HepG2 (cell line): ENCODE measurements around the gene SAMD10. TPM values are rescaled to one million over a fixed set of nuclear protein-coding genes. Genes with fewer than 3 reads are reported as not detected.

Source experiments
- CBX5 ChIP-seq: sonication (generic); formaldehyde crosslinking; IDR thresholded peaks from 2 replicates; pipeline ENCODE4 v1.4.0; 2020; ENCODE audit warnings: missing genetic modification reagents, borderline replicate concordance
- MATR3 ChIP-seq: sonication (generic); formaldehyde crosslinking; IDR thresholded peaks from 2 replicates; pipeline ENCODE4 v1.4.0; 2020; ENCODE audit warnings: missing genetic modification reagents
- NR2F1 ChIP-seq, 2 experiments: fragments of 450-650 bp in 1 of 2; formaldehyde crosslinking in 1 of 2; IDR thresholded peaks; 2 replicates each; pipeline versions ENCODE4 v1.5.0 to v1.6.1; 2016 to 2020; ENCODE audit warnings: mild to moderate bottlenecking in 1 of 2, missing compliant biosample characterization in 1 of 2, missing genetic modification reagents in 1 of 2, moderate library complexity in 1 of 2
- POLR2A ChIP-seq, 2 experiments: IDR thresholded peaks; 2 replicates each; pipeline ENCODE4 v1.6.1; 2011; ENCODE audit warnings: low read depth in 2 of 2, low read length in 2 of 2, mild to moderate bottlenecking in 1 of 2, moderate library complexity in 1 of 2; ENCODE audit not compliant: insufficient read depth in 1 of 2
- REPIN1 ChIP-seq: sonication (generic); formaldehyde crosslinking; IDR thresholded peaks from 2 replicates; pipeline ENCODE4 v1.8.0; 2022; ENCODE audit warnings: missing genetic modification reagents, low read depth, mild to moderate bottlenecking, borderline replicate concordance
- ZFX ChIP-seq: sonication (generic); formaldehyde crosslinking; IDR thresholded peaks from 2 replicates; pipeline ENCODE4 v1.4.0; 2020; ENCODE audit warnings: mild to moderate bottlenecking, low read depth, missing genetic modification reagents, moderate library complexity
- ZNF256 ChIP-seq: sonication (generic); formaldehyde crosslinking; conservative IDR thresholded peaks from 2 replicates; pipeline ENCODE4 v1.4.0; 2020; ENCODE audit warnings: missing genetic modification reagents
- ZNF263 ChIP-seq: sonication (generic); formaldehyde crosslinking; IDR thresholded peaks from 2 replicates; pipeline ENCODE4 v1.4.0; 2020; ENCODE audit warnings: missing genetic modification reagents
- ZNF496 ChIP-seq: sonication (generic); formaldehyde crosslinking; IDR thresholded peaks from 2 replicates; pipeline ENCODE4 v1.8.1; 2023; ENCODE audit warnings: mild to moderate bottlenecking, moderate library complexity, missing genetic modification reagents; ENCODE audit not compliant: insufficient replicate concordance
- ZNF563 ChIP-seq: sonication (generic); formaldehyde crosslinking; IDR thresholded peaks from 2 replicates; pipeline ENCODE4 v1.8.0; 2022; ENCODE audit warnings: mild to moderate bottlenecking, moderate library complexity, missing genetic modification reagents
- ZNF678 ChIP-seq: sonication (generic); formaldehyde crosslinking; IDR thresholded peaks from 2 replicates; pipeline ENCODE4 v1.4.0; 2020; ENCODE audit warnings: mild to moderate bottlenecking, missing genetic modification reagents
- ZNF776 ChIP-seq: sonication (generic); formaldehyde crosslinking; IDR thresholded peaks from 2 replicates; pipeline ENCODE4 v1.4.0; 2020; ENCODE audit warnings: mild to moderate bottlenecking, missing genetic modification reagents
- polyA plus RNA-seq, 8 experiments: library from polyadenylated mRNA; depleted of rRNA in 3 of 8; stranded (reverse) in 7 of 8; unstranded in 1 of 8; fragments of >200 nt; fragmentation: Illumina TruSeq in 4 of 8; extraction: Trizol in 4 of 8; gene quantifications; 2 replicates each; pipeline versions ENCODE4 v1.2.1 to v1.2.3, GENCODE V29; 2011 to 2016; ENCODE audit warnings: low read depth in 4 of 8, missing spikeins in 1 of 8, mixed read lengths in 1 of 8; ENCODE audit not compliant: insufficient read depth in 1 of 8
- total RNA-seq, 5 experiments: library from RNA; depleted of rRNA; stranded (reverse); fragments of >200 nt; fragmentation: Illumina TruSeq; extraction: Trizol; gene quantifications; 2 replicates each; pipeline ENCODE4 v1.2.3, GENCODE V29; 2016; ENCODE audit warnings: low read depth in 1 of 5
- TF ChIP-seq, protein P1 (sequence below), 2 experiments: sonication (generic) in 1 of 2; formaldehyde crosslinking in 1 of 2; IDR thresholded peaks; 2 replicates each; pipeline versions ENCODE4 v1.4.0 to v1.6.1; 2018 to 2020; ENCODE audit warnings: missing genetic modification reagents in 2 of 2, borderline replicate concordance in 1 of 2, low read depth in 1 of 2, mild to moderate bottlenecking in 1 of 2, missing biosample characterization in 1 of 2
- TF ChIP-seq, protein P2 (sequence below): sonication (generic); formaldehyde crosslinking; IDR thresholded peaks from 2 replicates; pipeline ENCODE4 v1.4.0; 2020; ENCODE audit warnings: mild to moderate bottlenecking, missing genetic modification reagents
- TF ChIP-seq, protein P3 (sequence below): sonication (generic); formaldehyde crosslinking; IDR thresholded peaks from 2 replicates; pipeline ENCODE4 v1.5.0; 2020; ENCODE audit warnings: missing genetic modification reagents
- TF ChIP-seq, protein P4 (sequence below): sonication (generic); formaldehyde crosslinking; IDR thresholded peaks from 2 replicates; pipeline ENCODE4 v1.5.1; 2020; ENCODE audit warnings: mild to moderate bottlenecking, missing genetic modification reagents
- TF ChIP-seq, protein P5 (sequence below): sonication (generic); formaldehyde crosslinking; IDR thresholded peaks from 2 replicates; pipeline ENCODE4; 2020; ENCODE audit warnings: missing genetic modification reagents, mild to moderate bottlenecking, borderline replicate concordance

Gene SAMD10
- total and polyA plus RNA-seq, 2 of the 13 experiments (the other 11 are each of a cell fraction or from before 2014, with no cell fraction given), result 6.1 to 11.0 TPM

DNA sequence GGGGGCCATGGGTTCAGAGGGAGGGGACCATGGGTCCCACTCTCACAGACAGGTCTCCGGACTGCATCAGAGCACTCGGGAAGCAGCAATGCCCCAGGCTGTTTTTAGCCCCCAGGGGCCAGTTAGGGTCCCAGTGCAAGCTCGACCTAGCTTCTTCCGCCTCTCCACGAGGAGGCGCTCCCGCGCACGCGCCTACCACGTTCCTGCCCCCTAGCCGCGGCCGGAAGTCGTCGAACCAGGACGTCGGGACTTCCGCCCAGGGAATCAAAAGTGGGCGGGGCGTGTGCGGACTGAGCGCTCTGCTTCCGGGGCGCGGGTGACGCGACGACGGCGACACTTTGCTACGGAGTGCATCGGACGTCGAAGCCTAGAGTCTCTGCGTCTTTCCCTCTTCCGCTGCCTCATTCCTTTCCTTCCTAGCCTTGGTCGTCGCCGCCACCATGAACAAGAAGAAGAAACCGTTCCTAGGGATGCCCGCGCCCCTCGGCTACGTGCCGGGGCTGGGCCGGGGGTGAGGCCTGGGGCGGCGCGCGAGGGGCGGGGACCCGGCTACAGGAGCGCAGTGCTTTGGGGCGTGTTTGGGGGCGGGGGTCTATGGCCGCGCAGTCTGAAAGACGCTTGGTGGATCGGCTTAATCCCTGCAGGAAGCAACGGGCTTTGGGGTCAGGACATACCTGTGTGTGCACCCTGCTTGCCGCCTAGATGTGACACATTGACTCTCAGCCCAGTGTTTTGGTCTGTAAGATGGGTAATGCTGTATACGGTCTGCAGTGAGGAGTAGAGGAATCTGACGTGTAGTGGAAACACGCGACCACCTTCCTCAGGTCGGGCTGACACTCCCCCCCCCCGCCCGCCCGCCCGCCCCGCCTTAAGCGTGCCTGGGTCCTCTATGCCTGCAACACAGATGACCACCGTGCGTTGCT is 1.6 kb upstream of the SAMD10 start, which contains the start of gene PRPF6 (continued):
- TF ChIP-seq, protein P1, sequence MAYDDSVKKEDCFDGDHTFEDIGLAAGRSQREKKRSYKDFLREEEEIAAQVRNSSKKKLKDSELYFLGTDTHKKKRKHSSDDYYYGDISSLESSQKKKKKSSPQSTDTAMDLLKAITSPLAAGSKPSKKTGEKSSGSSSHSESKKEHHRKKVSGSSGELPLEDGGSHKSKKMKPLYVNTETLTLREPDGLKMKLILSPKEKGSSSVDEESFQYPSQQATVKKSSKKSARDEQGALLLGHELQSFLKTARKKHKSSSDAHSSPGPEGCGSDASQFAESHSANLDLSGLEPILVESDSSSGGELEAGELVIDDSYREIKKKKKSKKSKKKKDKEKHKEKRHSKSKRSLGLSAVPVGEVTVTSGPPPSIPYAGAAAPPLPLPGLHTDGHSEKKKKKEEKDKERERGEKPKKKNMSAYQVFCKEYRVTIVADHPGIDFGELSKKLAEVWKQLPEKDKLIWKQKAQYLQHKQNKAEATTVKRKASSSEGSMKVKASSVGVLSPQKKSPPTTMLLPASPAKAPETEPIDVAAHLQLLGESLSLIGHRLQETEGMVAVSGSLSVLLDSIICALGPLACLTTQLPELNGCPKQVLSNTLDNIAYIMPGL (CRISPR knock-in tag; IDR thresholded peaks at IDR 0.05; ENCODE audit: borderline replicate concordance in 1 of 2, low read depth in 1 of 2), result peak; percentile 99
- TF ChIP-seq, protein P2, sequence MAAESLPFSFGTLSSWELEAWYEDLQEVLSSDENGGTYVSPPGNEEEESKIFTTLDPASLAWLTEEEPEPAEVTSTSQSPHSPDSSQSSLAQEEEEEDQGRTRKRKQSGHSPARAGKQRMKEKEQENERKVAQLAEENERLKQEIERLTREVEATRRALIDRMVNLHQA (CRISPR knock-in tag), result no peak
- TF ChIP-seq CBX5 (peak; percentile 98; the same call in 1 of the 2 replicates), ZNF263 (CRISPR knock-in tag) (0 out of 2 replicates have a peak, but pooled peaks have one; percentile 29), ZNF563 (CRISPR knock-in tag) (peak; percentile 98), ZFX (peak; percentile 99), ZNF776 (CRISPR knock-in tag) (peak; percentile 92), ZNF496 (CRISPR knock-in tag) (no peak), ZNF256 (CRISPR knock-in tag) (peak; percentile 75; the same call in 1 of the 2 replicates), MATR3 (no peak; the same call in 1 of the 2 replicates), NR2F1 (CRISPR knock-in tag; IDR thresholded peaks at IDR 0.05) (peak in 1 of 2 experiments; percentile 47; a peak in 1 of 4 replicates), ZNF678 (CRISPR knock-in tag) (no peak), POLR2A (IDR thresholded peaks at IDR 0.05; ENCODE audit: insufficient read depth in 1 of 2, low read depth in 2 of 2, low read length in 2 of 2) (peak in 1 of 2 experiments; percentile 95; a peak in 2 of 4 replicates), REPIN1 (CRISPR knock-in tag) (peak; percentile 96)
- TF ChIP-seq, protein P3, sequence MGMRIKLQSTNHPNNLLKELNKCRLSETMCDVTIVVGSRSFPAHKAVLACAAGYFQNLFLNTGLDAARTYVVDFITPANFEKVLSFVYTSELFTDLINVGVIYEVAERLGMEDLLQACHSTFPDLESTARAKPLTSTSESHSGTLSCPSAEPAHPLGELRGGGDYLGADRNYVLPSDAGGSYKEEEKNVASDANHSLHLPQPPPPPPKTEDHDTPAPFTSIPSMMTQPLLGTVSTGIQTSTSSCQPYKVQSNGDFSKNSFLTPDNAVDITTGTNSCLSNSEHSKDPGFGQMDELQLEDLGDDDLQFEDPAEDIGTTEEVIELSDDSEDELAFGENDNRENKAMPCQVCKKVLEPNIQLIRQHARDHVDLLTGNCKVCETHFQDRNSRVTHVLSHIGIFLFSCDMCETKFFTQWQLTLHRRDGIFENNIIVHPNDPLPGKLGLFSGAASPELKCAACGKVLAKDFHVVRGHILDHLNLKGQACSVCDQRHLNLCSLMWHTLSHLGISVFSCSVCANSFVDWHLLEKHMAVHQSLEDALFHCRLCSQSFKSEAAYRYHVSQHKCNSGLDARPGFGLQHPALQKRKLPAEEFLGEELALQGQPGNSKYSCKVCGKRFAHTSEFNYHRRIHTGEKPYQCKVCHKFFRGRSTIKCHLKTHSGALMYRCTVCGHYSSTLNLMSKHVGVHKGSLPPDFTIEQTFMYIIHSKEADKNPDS (CRISPR knock-in tag), result no peak; the same call in 1 of the 2 replicates
- TF ChIP-seq, protein P4, sequence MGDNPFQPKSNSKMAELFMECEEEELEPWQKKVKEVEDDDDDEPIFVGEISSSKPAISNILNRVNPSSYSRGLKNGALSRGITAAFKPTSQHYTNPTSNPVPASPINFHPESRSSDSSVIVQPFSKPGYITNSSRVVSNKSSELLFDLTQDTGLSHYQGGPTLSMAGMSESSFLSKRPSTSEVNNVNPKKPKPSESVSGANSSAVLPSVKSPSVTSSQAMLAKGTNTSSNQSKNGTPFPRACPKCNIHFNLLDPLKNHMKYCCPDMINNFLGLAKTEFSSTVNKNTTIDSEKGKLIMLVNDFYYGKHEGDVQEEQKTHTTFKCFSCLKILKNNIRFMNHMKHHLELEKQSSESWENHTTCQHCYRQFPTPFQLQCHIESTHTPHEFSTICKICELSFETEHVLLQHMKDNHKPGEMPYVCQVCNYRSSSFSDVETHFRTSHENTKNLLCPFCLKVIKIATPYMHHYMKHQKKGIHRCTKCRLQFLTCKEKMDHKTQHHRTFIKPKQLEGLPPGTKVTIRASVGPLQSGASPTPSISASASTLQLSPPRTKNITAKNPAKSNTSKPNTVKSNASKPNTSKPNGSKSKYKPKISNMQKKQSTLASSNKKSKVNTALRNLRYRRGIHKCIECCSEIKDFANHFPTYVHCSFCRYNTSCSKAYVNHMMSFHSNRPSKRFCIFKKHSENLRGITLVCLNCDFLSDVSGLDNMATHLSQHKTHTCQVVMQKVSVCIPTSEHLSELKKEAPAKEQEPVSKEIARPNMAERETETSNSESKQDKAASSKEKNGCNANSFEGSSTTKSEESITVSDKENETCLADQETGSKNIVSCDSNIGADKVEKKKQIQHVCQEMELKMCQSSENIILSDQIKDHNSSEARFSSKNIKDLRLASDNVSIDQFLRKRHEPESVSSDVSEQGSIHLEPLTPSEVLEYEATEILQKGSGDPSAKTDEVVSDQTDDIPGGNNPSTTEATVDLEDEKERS (CRISPR knock-in tag), result no peak; the same call in none of the 2 replicates
- TF ChIP-seq, protein P5, sequence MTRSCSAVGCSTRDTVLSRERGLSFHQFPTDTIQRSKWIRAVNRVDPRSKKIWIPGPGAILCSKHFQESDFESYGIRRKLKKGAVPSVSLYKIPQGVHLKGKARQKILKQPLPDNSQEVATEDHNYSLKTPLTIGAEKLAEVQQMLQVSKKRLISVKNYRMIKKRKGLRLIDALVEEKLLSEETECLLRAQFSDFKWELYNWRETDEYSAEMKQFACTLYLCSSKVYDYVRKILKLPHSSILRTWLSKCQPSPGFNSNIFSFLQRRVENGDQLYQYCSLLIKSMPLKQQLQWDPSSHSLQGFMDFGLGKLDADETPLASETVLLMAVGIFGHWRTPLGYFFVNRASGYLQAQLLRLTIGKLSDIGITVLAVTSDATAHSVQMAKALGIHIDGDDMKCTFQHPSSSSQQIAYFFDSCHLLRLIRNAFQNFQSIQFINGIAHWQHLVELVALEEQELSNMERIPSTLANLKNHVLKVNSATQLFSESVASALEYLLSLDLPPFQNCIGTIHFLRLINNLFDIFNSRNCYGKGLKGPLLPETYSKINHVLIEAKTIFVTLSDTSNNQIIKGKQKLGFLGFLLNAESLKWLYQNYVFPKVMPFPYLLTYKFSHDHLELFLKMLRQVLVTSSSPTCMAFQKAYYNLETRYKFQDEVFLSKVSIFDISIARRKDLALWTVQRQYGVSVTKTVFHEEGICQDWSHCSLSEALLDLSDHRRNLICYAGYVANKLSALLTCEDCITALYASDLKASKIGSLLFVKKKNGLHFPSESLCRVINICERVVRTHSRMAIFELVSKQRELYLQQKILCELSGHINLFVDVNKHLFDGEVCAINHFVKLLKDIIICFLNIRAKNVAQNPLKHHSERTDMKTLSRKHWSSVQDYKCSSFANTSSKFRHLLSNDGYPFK, result peak; percentile 96
